Transverse colon (tissue), 4 donors: Measurements from ENCODE around the gene CORO2A. TPM values are rescaled to one million over a fixed set of nuclear protein-coding genes. Genes with fewer than 3 reads are reported as not detected.

ENCODE experiments used
- DNase-seq: peaks from one replicate; pipeline ENCODE4 v3.0.0-alpha.2; 2019
- H3K27ac ChIP-seq, 4 donors: fragments of 200-600 bp; sonication (generic); 2 replicates each; pipeline ENCODE4 v1.5.1; 2016 to 2018; ENCODE audit warnings: inconsistent platforms in 4 of 4
- H3K27me3 ChIP-seq: fragments of 200-600 bp; sonication (generic); 2 replicates; pipeline ENCODE4 v1.5.1; 2017; ENCODE audit warnings: inconsistent platforms
- H3K36me3 ChIP-seq, 4 donors: fragments of 200-600 bp; sonication (generic); 2 replicates each; pipeline ENCODE4 v1.5.1; 2017 to 2019; ENCODE audit warnings: inconsistent platforms in 4 of 4
- H3K4me1 ChIP-seq, 4 donors: fragments of 200-600 bp; sonication (generic); 2 replicates each; pipeline ENCODE4 v1.5.1; 2017 to 2020; ENCODE audit warnings: inconsistent platforms in 4 of 4
- H3K4me3 ChIP-seq, 4 donors: fragments of 200-600 bp; sonication (generic); 1 replicate in 1 of 4; 2 replicates in 3 of 4; pipeline versions ENCODE4 v1.5.1 to v1.6.1; 2017 to 2019; ENCODE audit warnings: inconsistent platforms in 4 of 4
- H3K9me3 ChIP-seq, 2 donors: fragments of 200-600 bp; sonication (generic); 2 replicates each; pipeline ENCODE4 v1.5.1; 2017 to 2019; ENCODE audit warnings: inconsistent platforms in 2 of 2
- EP300 ChIP-seq: sonication (generic); formaldehyde crosslinking; IDR thresholded peaks from one replicate; pipeline ENCODE4 v1.6.1; 2017; ENCODE audit warnings: antibody characterized with exemption, low read depth
- POLR2A ChIP-seq: fragments of 450-650 bp; IDR thresholded peaks from one replicate; pipeline ENCODE4 v1.6.1; 2016; ENCODE audit warnings: antibody characterized with exemption, mild to moderate bottlenecking, moderate library complexity
- POLR2AphosphoS5 ChIP-seq, 3 donors: sonication (generic); formaldehyde crosslinking; IDR thresholded peaks; one replicate each; pipeline ENCODE4 v1.6.1; 2016; ENCODE audit warnings: antibody characterized with exemption in 3 of 3
- WGBS, 2 donors: methylation state at CpG; one replicate each; pipeline ENCODE4 v1.1.5; 2018; ENCODE audit warnings: low coverage in 1 of 2; 5-methylcytosine and 5-hydroxymethylcytosine counted together
- in situ Hi-C, 4 donors: fragments of 200-750 bp; cut with MboI; loops; one replicate each; pipeline versions ENCODE4 v1.15.0 to v1.15.1; 2017; ENCODE audit warnings: low sequenced_read_pairs in 3 of 4, low pct_ligation_motif_present in 1 of 4, low pct_unique_long_range_greater_than_20kb in 1 of 4
- intact Hi-C: fragments of 100-400 bp; cut with DNase I; formaldehyde crosslinking; loops from one replicate; pipeline ENCODE4 v1.15.1; 2023; ENCODE audit warnings: low total_unique reads
- total RNA-seq, 4 donors: library from RNA; depleted of rRNA; stranded (reverse); fragments of >200 nt; gene quantifications; one replicate each; pipeline ENCODE4 v1.1.0, GENCODE V29; 2016
- TF ChIP-seq, protein P1 (sequence below), 5 experiments: fragments of 200-600 bp in 3 of 5; fragments of 450-650 bp in 2 of 5; sonication (generic) in 3 of 5; IDR thresholded peaks; 1 replicate in 2 of 5; 2 replicates in 3 of 5; pipeline ENCODE4 v1.5.1; 2016 to 2017; ENCODE audit warnings: antibody characterized with exemption in 5 of 5, inconsistent platforms in 3 of 5, mild to moderate bottlenecking in 2 of 5, moderate library complexity in 1 of 5

CORO2A gene
- total RNA-seq, 4 donors from 2014 or later, result 10.0 to 59.1 (median 47.1) TPM

DNA sequence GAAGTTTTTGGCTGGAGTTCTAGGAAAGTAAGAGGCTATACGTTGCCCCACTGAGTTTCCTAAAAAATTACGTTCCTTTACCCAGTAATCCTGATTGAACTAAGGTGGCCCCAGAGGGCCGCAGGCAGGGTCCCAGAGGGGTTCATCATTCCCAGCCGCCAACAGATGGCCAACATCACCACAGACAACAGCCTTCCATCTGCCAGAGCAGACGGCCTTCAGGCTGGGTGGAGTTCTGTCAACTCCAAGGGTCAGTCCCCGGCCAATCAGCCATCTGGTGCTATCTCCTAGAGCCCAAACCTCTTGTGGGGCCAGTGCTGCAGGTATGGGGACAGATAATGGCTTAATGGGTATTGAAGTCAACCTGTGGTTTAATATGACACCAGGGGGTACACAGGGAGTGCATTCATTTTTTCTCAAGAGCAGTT, 32.6 kb upstream of the CORO2A start:
- Histone ChIP-seq H3K4me1 (peaks cover 0 to 34% (median 21%) of the 10 kb centered on the region in 4 donors), H3K27ac (peak overlapping the region in 2 of 4 donors; percentile 8 to 25), H3K9me3 (no peaks in the 10 kb centered on the region), H3K27me3 (no peaks in the 10 kb centered on the region), H3K4me3 (no peak overlapping the region), H3K36me3 (peaks cover 0 to 21% (median 10%) of the 10 kb centered on the region in 4 donors)
- no peak for TF ChIP-seq EP300
- TF ChIP-seq, protein P1, sequence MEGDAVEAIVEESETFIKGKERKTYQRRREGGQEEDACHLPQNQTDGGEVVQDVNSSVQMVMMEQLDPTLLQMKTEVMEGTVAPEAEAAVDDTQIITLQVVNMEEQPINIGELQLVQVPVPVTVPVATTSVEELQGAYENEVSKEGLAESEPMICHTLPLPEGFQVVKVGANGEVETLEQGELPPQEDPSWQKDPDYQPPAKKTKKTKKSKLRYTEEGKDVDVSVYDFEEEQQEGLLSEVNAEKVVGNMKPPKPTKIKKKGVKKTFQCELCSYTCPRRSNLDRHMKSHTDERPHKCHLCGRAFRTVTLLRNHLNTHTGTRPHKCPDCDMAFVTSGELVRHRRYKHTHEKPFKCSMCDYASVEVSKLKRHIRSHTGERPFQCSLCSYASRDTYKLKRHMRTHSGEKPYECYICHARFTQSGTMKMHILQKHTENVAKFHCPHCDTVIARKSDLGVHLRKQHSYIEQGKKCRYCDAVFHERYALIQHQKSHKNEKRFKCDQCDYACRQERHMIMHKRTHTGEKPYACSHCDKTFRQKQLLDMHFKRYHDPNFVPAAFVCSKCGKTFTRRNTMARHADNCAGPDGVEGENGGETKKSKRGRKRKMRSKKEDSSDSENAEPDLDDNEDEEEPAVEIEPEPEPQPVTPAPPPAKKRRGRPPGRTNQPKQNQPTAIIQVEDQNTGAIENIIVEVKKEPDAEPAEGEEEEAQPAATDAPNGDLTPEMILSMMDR (IDR thresholded peaks at IDR 0.05), result no peak
- TF ChIP-seq POLR2AphosphoS5 (IDR thresholded peaks at IDR 0.05), result peak; percentile 58 to 91 (median 73)
- TF ChIP-seq POLR2A, result no peak
- WGBS, 2 donors, result 79% methylated on average over 6 of the region's 6 CpGs; no CpG with 5 or more reads in 1 of the 2 donors
- peak; percentile 51 for DNase-seq
- in situ Hi-C loops, result no loop called here
- intact Hi-C loops, result no loop called here

DNA sequence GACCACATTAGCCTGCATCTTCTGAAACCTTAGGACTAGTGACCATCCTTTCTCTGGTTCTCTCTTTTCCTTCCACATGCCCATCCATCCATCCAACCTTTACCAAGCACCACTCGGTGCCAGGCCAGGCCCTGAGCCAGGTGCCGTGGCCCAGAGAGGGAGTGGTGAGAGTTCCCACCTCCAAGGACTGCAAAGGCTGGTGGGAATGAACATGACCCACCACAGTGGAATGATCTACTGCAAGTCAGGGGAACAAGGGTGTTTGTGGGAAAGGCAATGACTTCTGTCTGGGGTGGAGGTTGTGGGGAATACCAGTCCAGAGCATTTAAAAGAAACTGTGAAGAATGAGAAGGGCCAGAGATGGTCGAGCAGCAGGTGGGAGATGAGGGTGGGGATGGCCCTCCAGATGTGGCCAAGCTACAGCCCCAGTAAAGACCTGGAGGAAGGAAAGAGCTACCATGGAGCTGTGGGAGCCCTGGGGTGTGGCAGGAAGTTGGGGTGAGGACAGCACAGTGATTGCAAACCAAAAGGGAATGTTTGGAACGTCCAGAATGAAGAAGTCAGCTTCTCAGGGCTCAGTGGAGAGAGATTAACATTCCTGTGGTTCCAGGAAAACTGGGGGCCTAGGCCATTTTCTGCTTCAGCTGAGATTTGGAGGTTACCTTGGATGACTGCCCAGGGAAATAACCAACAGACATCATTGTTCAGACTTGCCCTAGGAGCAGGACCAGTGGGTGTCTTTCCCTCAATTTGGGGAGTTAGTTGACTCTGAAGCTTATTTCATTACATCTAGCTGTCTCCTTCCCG, 30.7 kb upstream of the CORO2A start:
- intact Hi-C loops, result no loop called here
- 58 to 63% methylated on average over 3 to 5 of the region's 5 CpGs for WGBS, 2 donors
- no peak for DNase-seq

DNA sequence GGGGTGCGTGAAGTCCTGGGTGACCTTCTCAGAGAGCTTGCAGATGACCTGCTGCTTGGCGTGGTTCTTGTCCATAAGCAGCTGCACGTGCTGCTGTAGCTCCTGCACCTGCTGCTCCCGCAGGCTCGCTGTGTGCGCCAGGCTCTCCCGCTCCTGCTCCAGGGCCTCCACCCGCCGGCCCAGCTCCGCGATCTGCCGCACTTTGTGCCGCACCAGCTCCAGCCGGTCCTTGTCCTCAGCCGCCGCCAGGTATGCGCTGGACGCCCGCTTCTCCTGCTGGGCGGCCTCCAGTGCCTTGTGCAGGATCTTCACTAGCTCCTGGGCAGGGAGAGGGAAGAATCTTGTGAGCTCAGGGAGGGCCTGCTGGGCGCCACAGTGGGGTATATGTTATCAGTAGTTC, 28.5 kb upstream of the CORO2A start:
- Histone ChIP-seq H3K4me3 (no peak overlapping the region), H3K36me3 (peaks cover 0 to 10% (median 4%) of the 10 kb centered on the region in 4 donors), H3K27ac (no peak overlapping the region), H3K9me3 (no peaks in the 10 kb centered on the region), H3K27me3 (no peaks in the 10 kb centered on the region), H3K4me1 (peaks cover 0 to 16% (median 4%) of the 10 kb centered on the region in 4 donors)
- intact Hi-C loops (no loop called here), in situ Hi-C loops (no loop called here)
- WGBS, 2 donors, result 95% methylated on average over 21 of the region's 21 CpGs; no CpG with 5 or more reads in 1 of the 2 donors
- TF ChIP-seq EP300, result no peak
- TF ChIP-seq, protein P1 (IDR thresholded peaks at IDR 0.05), result no peak
- no peak for TF ChIP-seq POLR2AphosphoS5 (IDR thresholded peaks at IDR 0.05)
- TF ChIP-seq POLR2A, result no peak
- no peak for DNase-seq

More for the DNA sequence above, 30.7 kb upstream of the CORO2A start:
- TF ChIP-seq, protein P1 (IDR thresholded peaks at IDR 0.05), result no peak
- TF ChIP-seq EP300, result no peak
- TF ChIP-seq POLR2A, result no peak
- no peak for TF ChIP-seq POLR2AphosphoS5 (IDR thresholded peaks at IDR 0.05)
- peaks cover 0 to 14% (median 6%) of the 10 kb centered on the region in 4 donors for H3K36me3 ChIP-seq
- no peaks in the 10 kb centered on the region for H3K9me3 ChIP-seq
- in situ Hi-C loops, result no loop called here
- no peaks in the 10 kb centered on the region for H3K27me3 ChIP-seq
- no peak overlapping the region for H3K27ac ChIP-seq
- H3K4me3 ChIP-seq, result no peak overlapping the region
- H3K4me1 ChIP-seq, result peaks cover 0 to 29% (median 16%) of the 10 kb centered on the region in 4 donors

DNA sequence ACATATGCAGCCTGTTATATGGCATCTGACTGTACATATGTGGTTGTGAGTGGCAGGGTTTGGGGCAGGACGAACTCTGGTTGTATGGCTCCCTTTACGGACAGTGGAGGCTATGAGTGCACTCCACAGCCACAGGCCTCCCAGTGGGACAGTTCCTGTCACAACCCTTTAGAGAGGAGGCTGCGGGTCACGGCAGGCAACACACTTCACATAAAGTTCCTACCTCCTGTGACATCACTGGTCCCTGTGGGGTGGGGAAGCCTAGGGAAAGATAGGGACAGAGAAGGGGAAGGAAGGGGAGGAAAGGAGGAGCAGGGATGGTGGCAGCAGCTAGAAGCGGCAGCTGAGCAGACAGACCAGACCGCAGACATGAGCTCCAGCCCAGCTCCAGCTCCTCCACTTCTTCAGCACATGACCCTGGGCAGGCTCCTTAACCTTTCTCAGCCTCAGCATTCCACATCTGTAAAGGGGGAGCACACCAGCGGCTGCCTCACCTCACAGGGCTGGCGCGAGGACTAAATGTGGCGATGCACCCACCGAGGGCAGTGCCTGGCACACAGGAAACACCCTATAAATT, 27.4 kb upstream of the CORO2A start:
- no peak for DNase-seq
- no peak overlapping the region for H3K4me3 ChIP-seq
- intact Hi-C loops, result no loop called here
- H3K4me1 ChIP-seq, result peaks cover 0 to 5% (median 3%) of the 10 kb centered on the region in 4 donors
- 89 to 100% methylated on average over 2 to 11 of the region's 11 CpGs for WGBS, 2 donors
- peaks cover 0 to 10% (median 4%) of the 10 kb centered on the region in 4 donors for H3K36me3 ChIP-seq
- in situ Hi-C loops, result no loop called here
- H3K27me3 ChIP-seq, result no peaks in the 10 kb centered on the region
- H3K9me3 ChIP-seq, result no peaks in the 10 kb centered on the region
- H3K27ac ChIP-seq, result no peak overlapping the region
- no peak for TF ChIP-seq POLR2A
- TF ChIP-seq, protein P1 (IDR thresholded peaks at IDR 0.05), result no peak
- TF ChIP-seq POLR2AphosphoS5 (IDR thresholded peaks at IDR 0.05), result no peak
- no peak for TF ChIP-seq EP300
